Stimulated activated CD4-positive, alpha-beta T cell treated with anti-CD3 and anti-CD28 coated beads, Interleukin-4, amount 100 ng/mL, for 1 hour (primary cell): Measurements from ENCODE around the gene TEX13B.
"Not testable (repeated sequence)": the region's sequence is repeated elsewhere in the genome, so short reads cannot be mapped to it uniquely, and the experiment has no call there.

Experiments
- DNase-seq: peaks from one replicate; pipeline ENCODE4 v3.0.0-alpha.2; 2020

Gene TEX13B

DNA sequence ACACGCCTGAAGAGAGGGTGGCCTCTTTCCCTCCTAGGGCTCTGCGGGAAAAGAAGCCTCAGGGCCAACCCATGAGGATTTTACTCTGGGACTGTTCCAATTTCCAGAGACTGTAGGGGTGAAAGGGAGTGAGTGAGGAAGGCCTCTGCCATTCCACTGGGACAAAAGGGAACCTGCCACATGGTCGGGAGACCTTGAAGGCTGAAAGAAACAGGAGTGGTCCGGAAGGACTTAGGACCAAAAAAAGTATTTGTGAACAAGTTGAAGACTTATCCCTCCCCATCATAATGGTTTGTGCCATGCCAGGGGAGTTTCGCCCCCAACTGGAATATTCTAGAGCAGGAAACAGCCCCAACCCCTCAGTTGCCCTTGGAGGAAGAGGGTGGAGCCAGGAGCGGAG lies at the start of gene TEX13B:
TSS of gene TEX13B (minus strand) at position 15 of the 400 bp plus-strand sequence. CDS start 243 bp downstream, outside the sequence.
- no peak for DNase-seq

GRCh38 chrX:108029928-108030711 lies 48.0 kb upstream of the TEX13B start:
- no peak for DNase-seq

- no peak for DNase-seq
Observed at GRCh38 chrX:108028854-108029253, 46.7 kb upstream of the TEX13B start.

DNA sequence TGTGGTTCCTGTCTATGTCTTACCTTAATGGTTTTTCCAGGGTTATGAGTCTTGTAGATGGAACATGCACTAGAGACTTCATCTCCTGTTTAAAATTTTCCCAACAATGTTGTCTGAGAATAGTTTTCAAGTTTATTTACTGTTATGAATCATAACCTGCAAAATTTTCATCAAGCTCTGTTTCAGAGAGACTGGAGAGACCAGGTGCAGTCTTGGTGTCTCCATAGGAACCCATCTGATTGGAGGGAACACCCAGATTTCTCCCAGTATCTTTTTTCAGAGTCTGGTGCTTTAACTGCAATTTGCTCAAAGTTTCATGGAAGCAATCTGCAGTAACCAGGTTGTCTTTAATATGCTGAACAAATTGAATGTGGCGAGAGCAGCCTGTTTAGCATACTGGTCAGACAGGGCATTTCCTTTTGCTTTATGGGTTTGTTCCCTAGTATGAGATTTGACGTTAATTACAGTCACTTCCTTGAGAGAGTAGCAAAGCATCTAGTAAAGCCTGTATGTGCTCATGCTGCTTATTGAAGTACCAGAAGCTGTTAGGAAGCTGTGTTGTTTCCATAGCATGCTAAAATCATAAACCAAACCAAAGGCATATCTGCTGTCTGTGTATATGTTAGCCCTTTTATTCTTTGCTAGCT lies 43.9 kb upstream of the TEX13B start:
- DNase-seq, result no peak

DNA sequence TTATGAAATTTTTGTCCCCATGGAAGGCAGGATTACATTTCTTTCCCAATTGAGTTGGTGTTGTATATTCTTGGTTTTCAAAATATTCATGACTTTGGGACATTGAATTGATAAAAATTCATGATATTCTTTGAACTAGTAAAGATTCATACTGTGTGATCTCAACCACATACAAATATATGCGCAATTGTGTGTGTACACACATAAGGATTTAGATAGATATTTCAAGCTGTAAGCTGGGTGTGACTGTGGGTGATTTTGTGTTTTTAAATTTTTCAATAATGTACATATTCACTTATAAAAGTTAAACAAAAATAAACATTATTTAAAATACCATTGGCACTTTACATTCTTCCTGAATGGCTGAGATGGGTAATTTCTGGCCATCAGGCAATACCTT lies 43.2 kb upstream of the TEX13B start:
- DNase-seq, result no peak

GRCh38 chrX:108022491-108023089 lies 40.4 kb upstream of the TEX13B start:
- no peak for DNase-seq

DNA sequence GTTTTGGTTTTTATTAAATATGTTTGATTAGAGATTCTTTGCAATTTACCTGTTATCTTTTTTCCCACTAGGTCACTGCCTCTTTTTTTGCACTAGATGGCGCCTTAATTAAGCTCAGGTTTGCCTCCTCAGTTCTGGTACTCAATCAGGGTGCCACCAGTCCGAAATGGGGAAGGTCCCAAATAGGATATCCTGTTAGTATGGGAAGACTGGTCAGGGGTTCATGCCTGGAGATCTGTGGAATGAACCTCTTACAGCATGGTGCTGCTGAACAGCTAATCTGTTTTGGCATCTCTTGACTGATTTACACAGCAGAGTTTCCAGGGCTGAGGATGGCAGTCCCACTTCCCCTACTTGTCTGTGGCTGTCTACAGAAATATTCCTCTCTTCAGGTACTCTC lies 38.5 kb upstream of the TEX13B start:
- no peak for DNase-seq

DNA sequence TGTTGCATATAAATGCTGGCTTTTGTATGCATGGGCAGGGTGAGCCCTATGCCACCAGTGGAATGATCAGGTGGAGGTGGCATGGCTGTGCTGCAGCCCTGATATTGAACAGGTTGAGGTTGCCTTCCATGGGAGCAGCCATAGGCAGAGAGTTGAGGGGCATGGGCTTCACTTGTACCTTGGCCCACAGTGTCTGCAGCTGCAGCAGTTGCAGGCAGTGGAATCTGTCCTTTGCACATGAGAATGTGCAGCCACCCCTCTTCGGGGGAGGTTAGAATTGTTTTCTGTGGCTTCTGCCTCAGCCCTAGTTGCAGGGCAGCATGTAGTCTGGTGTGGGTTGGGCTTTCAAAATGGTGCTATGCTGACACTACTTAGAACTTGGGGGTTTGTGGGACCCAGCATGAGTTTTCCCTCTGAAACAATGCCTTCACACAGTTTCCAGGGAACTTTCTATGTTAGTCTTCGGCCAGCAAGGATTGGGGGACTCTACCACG lies 37.3 kb upstream of the TEX13B start:
- no peak for DNase-seq

DNA sequence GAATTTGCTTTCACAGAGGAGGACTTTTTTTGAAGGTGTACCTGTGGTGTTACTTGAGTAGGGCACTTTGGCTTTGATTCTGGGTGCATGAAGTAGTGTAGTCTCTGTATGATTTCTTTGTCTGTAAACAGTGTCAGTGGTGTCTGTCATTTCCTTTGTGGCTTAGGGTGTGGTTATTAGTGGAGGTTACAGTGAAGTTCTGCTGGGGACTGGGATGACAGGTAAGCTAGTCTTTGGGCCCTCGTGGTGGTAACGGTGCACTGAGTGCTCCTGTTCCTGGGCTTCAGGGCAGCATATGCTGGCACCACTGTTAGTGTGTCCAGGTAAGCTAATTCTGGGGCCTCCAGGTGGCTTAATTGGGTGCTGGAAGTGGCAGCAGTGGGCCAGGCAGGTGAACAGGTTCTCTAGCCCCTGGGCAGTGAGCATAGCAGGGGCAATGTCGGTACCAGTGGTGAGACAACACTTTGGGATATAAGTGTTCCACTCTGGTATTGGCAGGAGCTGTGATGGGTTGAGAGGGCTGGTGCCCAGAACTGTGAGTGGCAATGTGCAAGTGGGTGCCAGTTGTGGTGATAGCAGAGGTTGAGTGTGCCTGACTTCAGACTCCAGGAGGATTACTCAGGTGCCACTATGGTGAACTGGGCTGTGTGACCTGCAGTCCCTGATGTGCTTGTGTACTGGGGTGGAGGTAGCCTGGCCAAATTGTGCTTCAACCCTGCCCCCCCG lies 36.6 kb upstream of the TEX13B start:
- no peak for DNase-seq

- no peak for DNase-seq
Observed at GRCh38 chrX:108001218-108001814, 19.1 kb upstream of the TEX13B start.

DNA sequence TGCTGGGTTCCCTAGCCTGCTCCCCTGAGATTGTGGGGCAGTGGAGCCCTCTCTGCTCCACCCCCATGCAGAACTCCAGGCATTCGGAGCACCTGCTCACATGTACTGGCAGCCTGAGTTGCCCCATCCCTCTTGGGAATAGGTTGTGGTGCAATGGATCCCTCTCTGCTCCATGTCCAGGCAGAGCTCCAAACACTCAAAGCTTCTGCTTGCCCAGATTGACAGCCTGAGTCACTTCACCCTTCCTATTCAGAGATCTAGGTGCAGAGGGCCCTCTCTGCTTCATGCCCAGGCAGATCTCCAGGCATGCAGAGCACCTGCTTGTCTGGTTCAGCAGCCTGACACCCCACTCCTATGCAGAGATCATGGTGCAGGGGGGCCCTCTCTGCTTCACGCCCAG lies 18.6 kb upstream of the TEX13B start:
- DNase-seq, result no peak

- DNase-seq, result no peak
Observed at GRCh38 chrX:107996124-107996523, 14.0 kb upstream of the TEX13B start.

- no peak for DNase-seq
Observed at GRCh38 chrX:107985033-107985432, 2.9 kb upstream of the TEX13B start.

- DNase-seq, result no peak
Observed at GRCh38 chrX:107979534-107979933, 2.6 kb downstream of the TEX13B start.

DNA sequence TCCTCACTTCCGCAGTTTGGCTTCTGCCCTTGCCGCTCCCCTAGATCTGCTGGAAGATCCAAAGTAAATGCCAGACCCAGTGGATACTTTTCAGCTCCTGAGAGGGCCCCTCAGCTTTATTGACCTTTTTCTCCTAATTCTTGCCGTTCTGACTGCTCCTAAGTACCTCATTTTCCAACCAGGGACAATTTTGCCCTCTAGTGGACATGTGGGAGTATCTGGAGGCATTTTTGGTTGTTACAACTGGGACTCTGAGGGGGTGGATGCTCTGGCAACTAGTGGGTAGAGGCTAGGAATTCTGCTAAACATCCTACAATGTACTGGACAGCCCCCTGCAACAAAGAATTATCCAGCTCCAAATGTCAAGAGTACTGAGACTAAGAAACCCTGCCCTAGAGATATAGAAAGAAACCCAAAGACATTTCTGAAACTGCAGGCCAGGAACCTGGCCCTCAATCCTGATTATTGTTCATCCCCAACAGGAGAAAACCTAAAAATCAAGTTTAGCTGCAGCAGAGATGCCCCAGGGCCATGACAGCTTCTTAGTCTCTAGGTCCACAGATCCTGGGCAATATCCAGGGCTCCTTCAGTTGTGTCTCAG lies 3.4 kb downstream of the TEX13B start:
- no peak for DNase-seq

- no peak for DNase-seq
Observed at GRCh38 chrX:107978071-107978470, 4.1 kb downstream of the TEX13B start.

DNA sequence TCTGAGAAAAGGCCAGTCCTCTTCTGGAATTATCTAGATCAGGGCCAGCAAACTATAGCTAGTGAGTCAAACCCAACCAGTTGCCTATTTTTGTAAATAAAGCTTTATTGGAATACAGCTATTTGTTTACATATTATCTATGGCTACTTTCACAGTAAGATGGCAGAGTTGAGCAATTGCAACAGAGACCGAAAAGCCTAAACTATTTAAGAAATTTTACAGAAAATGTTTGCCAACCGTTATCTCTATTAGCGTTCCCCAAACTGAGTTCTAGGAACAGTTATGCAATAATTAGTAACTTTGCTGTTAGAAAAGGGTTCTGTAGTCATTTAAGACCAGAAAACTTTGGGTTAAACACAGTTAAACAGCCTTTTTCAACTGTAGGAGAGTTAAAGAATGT lies 10.5 kb downstream of the TEX13B start:
- no peak for DNase-seq

DNA sequence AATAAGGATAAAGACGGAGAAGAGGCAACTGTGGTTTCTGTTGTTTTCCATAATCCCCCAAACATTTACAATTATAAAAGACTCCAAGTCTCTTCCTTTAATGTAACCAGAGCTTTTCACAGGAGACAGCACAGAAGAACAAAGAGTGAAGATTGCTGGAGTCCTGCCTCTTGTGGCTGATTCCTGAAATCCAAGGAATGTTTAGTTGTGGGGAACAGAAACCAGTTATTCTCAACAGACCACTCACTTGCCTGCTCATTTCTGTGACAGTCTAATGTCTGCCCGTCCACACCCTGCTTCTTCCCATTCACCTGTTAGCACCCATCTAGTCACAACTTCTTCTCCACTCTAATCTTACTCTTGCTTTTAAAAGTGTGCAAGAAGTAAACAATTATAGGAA lies 12.1 kb downstream of the TEX13B start:
- no peak for DNase-seq

- no peak for DNase-seq
Observed at GRCh38 chrX:107968623-107969022, 13.5 kb downstream of the TEX13B start.

DNA sequence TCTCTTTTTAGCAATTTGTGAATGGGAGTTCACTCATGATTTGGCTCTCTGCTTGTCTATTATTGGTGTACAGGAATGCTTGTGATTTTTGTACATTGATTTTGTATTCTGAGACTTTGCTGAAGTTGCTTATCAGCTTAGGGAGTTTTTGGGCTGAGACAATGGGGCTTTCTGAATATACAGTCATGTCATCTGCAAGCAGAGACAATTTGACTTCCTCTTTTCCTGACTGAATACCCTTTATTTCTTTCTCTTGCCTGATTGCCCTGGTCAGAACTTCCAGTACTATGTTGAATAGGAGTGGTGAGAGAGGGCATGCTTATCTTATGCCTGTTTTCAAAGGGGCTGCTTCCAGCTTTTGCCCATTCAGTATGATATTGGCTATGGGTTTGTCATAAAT lies 26.8 kb downstream of the TEX13B start:
- not testable (repeated sequence) for DNase-seq

DNA sequence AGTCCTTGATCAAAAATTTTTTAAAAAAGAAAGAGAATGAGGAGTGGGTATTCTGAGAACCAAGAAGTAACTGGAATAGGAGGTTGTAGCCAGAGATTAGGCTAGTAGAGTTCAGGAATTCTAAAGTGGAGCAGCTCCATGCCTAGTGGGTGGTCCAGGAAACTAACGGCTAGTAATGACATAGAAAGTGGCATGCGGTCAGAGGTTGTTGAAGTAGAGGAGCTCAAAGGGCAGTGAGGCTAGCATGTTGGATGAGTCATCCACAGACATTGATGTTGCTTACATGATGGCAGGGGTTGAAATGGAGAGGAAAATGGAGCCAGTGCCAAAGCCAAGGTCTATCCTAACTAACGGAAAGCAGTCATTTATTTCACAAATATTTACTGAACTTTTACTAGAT lies 42.1 kb downstream of the TEX13B start:
- DNase-seq, result no peak

DNA sequence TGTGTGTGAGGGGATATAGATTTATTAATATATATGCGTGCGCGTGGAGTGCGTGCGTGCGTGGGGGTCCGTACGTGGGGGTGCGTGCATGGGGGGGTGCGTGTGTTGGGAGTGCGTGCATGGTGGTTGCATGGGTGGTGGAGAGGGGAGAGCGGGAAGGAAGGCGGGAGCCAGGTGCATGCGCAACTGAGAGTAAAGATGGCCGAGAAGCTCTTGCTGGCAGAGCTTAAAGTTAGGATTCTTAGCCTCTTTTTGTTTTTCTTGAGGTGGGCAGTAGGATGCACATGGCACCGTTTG lies 45.8 kb downstream of the TEX13B start:
- DNase-seq, result no peak
